ENCODE measurements around the gene PDE6G.

DNA sequence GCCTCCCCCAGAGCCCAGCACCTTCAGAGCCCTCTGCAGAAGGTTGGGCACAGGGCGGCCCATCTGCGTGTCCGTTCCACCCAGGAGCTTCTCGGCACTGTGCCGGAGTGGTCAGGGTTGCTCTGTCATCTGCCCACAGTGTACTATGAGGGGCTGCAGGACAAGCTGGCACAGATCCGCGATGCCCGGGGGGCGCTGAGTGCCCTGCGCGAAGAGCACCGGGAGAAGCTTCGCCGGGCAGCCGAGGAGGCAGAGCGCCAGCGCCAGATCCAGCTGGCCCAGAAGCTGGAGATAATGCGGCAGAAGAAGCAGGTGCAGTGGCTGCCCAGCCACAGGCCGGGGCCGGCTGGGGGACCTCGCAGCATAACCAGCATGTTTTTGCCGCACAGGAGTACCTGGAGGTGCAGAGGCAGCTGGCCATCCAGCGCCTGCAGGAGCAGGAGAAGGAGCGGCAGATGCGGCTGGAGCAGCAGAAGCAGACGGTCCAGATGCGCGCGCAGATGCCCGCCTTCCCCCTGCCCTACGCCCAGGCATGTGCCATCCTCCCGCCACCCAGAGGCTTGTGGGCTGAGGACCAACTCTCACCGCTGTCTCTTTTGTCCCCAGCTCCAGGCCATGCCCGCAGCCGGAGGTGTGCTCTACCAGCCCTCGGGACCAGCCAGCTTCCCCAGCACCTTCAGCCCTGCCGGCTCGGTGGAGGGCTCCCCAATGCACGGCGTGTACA is 40.0 kb upstream of the PDE6G start:
- no peak for TF ChIP-seq POLR2A (IDR thresholded peaks at IDR 0.05)
- TF ChIP-seq, protein P1, sequence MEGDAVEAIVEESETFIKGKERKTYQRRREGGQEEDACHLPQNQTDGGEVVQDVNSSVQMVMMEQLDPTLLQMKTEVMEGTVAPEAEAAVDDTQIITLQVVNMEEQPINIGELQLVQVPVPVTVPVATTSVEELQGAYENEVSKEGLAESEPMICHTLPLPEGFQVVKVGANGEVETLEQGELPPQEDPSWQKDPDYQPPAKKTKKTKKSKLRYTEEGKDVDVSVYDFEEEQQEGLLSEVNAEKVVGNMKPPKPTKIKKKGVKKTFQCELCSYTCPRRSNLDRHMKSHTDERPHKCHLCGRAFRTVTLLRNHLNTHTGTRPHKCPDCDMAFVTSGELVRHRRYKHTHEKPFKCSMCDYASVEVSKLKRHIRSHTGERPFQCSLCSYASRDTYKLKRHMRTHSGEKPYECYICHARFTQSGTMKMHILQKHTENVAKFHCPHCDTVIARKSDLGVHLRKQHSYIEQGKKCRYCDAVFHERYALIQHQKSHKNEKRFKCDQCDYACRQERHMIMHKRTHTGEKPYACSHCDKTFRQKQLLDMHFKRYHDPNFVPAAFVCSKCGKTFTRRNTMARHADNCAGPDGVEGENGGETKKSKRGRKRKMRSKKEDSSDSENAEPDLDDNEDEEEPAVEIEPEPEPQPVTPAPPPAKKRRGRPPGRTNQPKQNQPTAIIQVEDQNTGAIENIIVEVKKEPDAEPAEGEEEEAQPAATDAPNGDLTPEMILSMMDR (IDR thresholded peaks at IDR 0.05), result no peak

Measured in suprapubic skin (tissue), 3 donors.